Heart right ventricle (tissue), 16 donors: ENCODE results near the gene OSBPL5. TPM values are rescaled to one million over a fixed set of nuclear protein-coding genes. Genes with fewer than 3 reads are reported as not detected.

Experiments used
- ATAC-seq, 8 donors: fragments of 200-7000 bp; cut with Tn5 transposase; one replicate each; pipeline ENCODE4 v1.9.1; 2020; ENCODE audit warnings: mild to moderate bottlenecking in 8 of 8, moderate library complexity in 8 of 8, moderate number of reproducible peaks in 1 of 8
- DNase-seq, 2 donors: peaks; one replicate each; pipeline ENCODE4 v3.0.0-alpha.2; 2020
- H3K27ac ChIP-seq, 10 donors: fragments of 200-600 bp; sonication (generic) in 2 of 10; one replicate each; pipeline versions ENCODE4 v1.5.0 to v1.8.0; 2020 to 2022; ENCODE audit warnings: mild to moderate bottlenecking in 3 of 10
- H3K27me3 ChIP-seq, 7 donors: fragments of 200-600 bp; one replicate each; pipeline ENCODE4 v1.8.0; 2021 to 2022; ENCODE audit warnings: mild to moderate bottlenecking in 2 of 7
- H3K36me3 ChIP-seq, 9 donors: fragments of 200-600 bp; sonication (generic) in 1 of 9; one replicate each; pipeline versions ENCODE4 v1.5.0 to v1.8.0; 2020 to 2022; ENCODE audit warnings: mild to moderate bottlenecking in 2 of 9
- H3K4me1 ChIP-seq, 9 donors: fragments of 200-600 bp; sonication (generic) in 1 of 9; one replicate each; pipeline versions ENCODE4 v1.5.0 to v1.8.0; 2020 to 2022; ENCODE audit warnings: mild to moderate bottlenecking in 4 of 9
- H3K4me3 ChIP-seq, 10 donors: fragments of 200-600 bp; sonication (generic) in 2 of 10; one replicate each; pipeline versions ENCODE4 v1.5.0 to v1.8.0; 2020 to 2022; ENCODE audit warnings: mild to moderate bottlenecking in 7 of 10, moderate library complexity in 2 of 10
- H3K9me3 ChIP-seq, 11 donors: fragments of 200-600 bp in 10 of 11; sonication (generic) in 2 of 11; one replicate each; pipeline versions ENCODE4 v1.5.0 to v1.8.0; 2013 to 2022; ENCODE audit warnings: mild to moderate bottlenecking in 2 of 11, control low read depth in 1 of 11, moderate library complexity in 1 of 11
- WGBS, 2 donors: extraction: QIAGEN DNeasy Blood & Tissue Kit; methylation state at CpG; one replicate each; pipeline ENCODE4 v1.1.7; 2013; ENCODE audit warnings: inconsistent platforms in 1 of 2; 5-methylcytosine and 5-hydroxymethylcytosine counted together
- intact Hi-C, 10 donors: fragments of 100-400 bp; cut with DNase I; formaldehyde crosslinking; loops; one replicate each; pipeline versions ENCODE4 v1.11.1 to v1.14.2; 2022
- polyA plus RNA-seq, 2 donors: library from polyadenylated mRNA; stranded (reverse); fragments of 200-250 nt; gene quantifications; one replicate each; pipeline ENCODE4 v1.2.3, GENCODE V29; 2013
- total RNA-seq, 10 donors: library from RNA; stranded (reverse); fragmentation: NEBNext Ultra II Directional in 3 of 10; extraction: Animal tissue kit (Norgen Biotek cat#: 25700) in 3 of 10; gene quantifications; one replicate each; pipeline versions ENCODE4 v1.2.1 to v1.2.4, GENCODE V29; 2021 to 2023
- TF ChIP-seq, protein P1 (sequence below), 9 donors: fragments of 200-600 bp; sonication (generic) in 2 of 9; IDR thresholded peaks; one replicate each; pipeline versions ENCODE4 v1.5.0 to v1.8.0; 2021 to 2022; ENCODE audit warnings: antibody characterized with exemption in 9 of 9, mild to moderate bottlenecking in 5 of 9, moderate library complexity in 1 of 9
- donor health status: Arrhythmogenic right ventricular cardiomyopathy.
- donor health status: ischemic (EF 13 %, LVEDD 7.1; RV severe dilation, severe dysfunction).
- donor health status: healthy with polysubstance abuse.
- donor health status: DM: no; HTN: yes; CAD: no.
- donor health status: DM: no; HTN: no; CAD: no.
- donor health status: ischemic (EF 25% LVEDD 6.9; RV normal size, moderate dysfunction).
- donor health status: ischemic (EF 25% LVEDD 5.7; RV mildly dilated, moderate dysfunction).
- donor health status: healthy.
- donor health status: DM: yes; HTN: yes; CAD: no.
- donor health status: Ischemic cardiomyopathy.
- donor health status: ischemic (EF 35%, LVEDD 5.7; RV mildly dilated, moderate dysfunction).
- donor health status: nonischemic (EF 11% LVEDD 7.7; RV severe dilation, severe dysfunction).
- donor health status: DM: yes; HTN: yes; CAD: no.
- donor health status: PGD.
- donor health status: ischemic (EF 29% LVEDD 5.4; RV normal size, mild dysfunction).
- donor health status: nonischemic (EF 23%, LVEDD 6.1; RV moderate dilation, normal function).

Gene OSBPL5
- total and polyA plus RNA-seq, 12 donors = 10.4 to 18.7 (median 15.5) TPM

DNA sequence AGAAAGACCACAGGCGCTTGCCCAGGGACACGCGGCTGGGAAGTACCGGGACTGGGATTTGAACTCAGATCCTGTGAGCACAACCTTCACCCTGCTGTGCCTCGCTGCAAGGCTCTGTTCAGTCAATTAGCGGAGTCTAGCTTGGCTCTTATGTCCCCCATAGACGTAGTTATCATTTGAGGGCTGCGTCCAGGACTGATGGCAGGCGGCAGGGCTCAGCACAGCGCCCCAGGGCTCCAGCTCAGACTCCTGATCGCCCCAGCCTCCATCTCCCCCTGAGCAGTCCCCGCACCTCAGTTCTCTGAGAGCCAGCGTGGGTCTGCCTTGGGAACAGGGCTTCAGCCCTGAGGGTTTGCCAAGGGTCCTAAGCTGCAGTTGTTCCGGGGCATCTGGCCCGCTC, 33.7 kb upstream of the OSBPL5 start:
- H3K27me3 ChIP-seq = peaks cover 13 to 66% (median 44%) of the 10 kb centered on the region in 7 donors
- H3K27ac ChIP-seq = no peak overlapping the region
- ATAC-seq = no peak
- no peak for DNase-seq
- H3K36me3 ChIP-seq = no peaks in the 10 kb centered on the region
- peaks cover 0 to 18% (median 9%) of the 10 kb centered on the region in 9 donors for H3K4me1 ChIP-seq
- intact Hi-C loops = loop anchor here in 1 of 10 donors (10.0 kb wide), 1 partner anchor 74 kb away; no protein-coding TSS in a partner anchor
- no peak overlapping the region for H3K4me3 ChIP-seq
- TF ChIP-seq, protein P1, sequence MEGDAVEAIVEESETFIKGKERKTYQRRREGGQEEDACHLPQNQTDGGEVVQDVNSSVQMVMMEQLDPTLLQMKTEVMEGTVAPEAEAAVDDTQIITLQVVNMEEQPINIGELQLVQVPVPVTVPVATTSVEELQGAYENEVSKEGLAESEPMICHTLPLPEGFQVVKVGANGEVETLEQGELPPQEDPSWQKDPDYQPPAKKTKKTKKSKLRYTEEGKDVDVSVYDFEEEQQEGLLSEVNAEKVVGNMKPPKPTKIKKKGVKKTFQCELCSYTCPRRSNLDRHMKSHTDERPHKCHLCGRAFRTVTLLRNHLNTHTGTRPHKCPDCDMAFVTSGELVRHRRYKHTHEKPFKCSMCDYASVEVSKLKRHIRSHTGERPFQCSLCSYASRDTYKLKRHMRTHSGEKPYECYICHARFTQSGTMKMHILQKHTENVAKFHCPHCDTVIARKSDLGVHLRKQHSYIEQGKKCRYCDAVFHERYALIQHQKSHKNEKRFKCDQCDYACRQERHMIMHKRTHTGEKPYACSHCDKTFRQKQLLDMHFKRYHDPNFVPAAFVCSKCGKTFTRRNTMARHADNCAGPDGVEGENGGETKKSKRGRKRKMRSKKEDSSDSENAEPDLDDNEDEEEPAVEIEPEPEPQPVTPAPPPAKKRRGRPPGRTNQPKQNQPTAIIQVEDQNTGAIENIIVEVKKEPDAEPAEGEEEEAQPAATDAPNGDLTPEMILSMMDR (IDR thresholded peaks at IDR 0.05) = no peak
- H3K9me3 ChIP-seq = no peaks in the 10 kb centered on the region
- 83 to 91% methylated on average over 15 of the region's 15 CpGs for whole genome bisulfite sequencing, 2 donors

DNA sequence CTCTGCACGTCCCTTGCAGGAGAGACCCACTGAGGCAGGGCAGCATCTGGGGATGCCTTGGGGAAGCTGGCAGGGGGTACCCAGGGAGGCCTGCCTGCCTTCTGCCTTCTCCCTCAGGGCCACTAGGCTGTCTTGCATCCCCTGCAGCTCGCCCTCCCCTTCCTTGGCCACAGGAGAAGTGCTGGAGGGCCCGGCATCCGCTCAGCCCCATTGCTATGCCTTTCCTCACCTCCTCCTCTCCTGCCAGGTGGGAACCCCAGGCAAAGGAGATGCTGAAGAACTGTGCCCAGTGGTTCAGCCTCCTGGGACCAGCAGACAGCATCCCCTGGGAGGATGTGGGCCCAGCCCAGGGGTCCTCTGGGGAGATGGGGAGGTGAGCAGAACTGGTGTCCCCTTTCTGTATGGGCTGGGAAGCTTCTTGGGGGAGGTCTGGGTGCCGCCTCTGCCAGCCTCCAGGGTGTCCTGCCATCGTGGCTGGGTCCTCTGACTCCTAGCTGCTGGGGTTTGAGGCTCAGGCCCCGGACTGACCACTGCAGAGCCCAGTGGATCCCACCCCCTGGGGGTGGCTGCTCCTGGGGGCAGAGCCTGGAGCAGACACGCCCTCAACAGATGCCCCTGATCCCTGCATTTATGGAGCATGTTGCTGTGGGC, 32.9 kb upstream of the OSBPL5 start:
- WGBS, 2 donors = 79 to 85% methylated on average over 7 to 8 of the region's 8 CpGs
- TF ChIP-seq, protein P1 (IDR thresholded peaks at IDR 0.05) = no peak
- peaks cover 0 to 10% (median 3%) of the 10 kb centered on the region in 9 donors for H3K4me1 ChIP-seq
- DNase-seq = no peak
- intact Hi-C loops = loop anchor here in 1 of 10 donors (10.0 kb wide), 1 partner anchor 73 kb away; no protein-coding TSS in a partner anchor
- no peak overlapping the region for H3K27ac ChIP-seq
- peaks cover 11 to 58% (median 36%) of the 10 kb centered on the region in 7 donors for H3K27me3 ChIP-seq
- ATAC-seq = no peak
- H3K36me3 ChIP-seq = no peaks in the 10 kb centered on the region
- H3K4me3 ChIP-seq = no peak overlapping the region
- H3K9me3 ChIP-seq = no peaks in the 10 kb centered on the region

DNA sequence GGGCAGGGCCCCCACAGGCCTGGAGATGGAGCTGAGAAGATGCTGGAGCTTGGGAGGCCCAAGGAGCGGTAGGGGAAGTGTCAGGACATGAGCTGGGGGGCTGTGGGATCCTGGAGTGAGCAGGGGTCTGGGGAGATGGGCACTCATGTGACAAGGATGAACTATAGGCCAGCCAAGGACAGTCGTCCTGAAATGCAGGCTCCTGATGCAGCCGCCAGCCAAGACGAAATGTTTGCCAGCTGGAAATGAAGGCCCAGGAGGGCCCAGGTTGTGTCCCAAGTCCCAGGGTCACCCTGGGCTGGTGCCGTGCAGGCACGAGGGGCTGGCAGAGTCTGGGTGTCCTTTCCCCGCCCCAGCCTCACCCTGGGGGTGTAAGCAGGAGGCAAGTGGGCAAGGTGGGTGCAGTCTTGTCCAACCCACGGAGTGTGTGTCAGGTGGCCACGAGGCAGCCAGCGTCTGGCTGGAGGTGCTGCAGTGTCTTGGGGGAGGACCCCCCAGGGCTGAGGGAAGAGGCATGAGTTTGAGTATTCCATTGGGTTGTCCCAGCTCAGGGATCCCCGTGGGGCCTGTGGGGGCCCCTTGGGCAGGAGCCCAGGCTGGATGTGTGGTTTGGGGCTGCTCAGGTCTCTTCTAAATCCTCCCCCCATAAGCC, 32.1 kb upstream of the OSBPL5 start:
- H3K27me3 ChIP-seq = peaks cover 5 to 50% (median 28%) of the 10 kb centered on the region in 7 donors
- DNase-seq = no peak

More for the DNA sequence above, 32.1 kb upstream of the OSBPL5 start:
- ATAC-seq = no peak
- H3K9me3 ChIP-seq = no peaks in the 10 kb centered on the region
- no peak overlapping the region for H3K4me3 ChIP-seq
- H3K36me3 ChIP-seq = no peaks in the 10 kb centered on the region
- peaks cover 0 to 6% (median 0%) of the 10 kb centered on the region in 9 donors for H3K4me1 ChIP-seq
- intact Hi-C loops = loop anchor here in 1 of 10 donors (10.0 kb wide), 1 partner anchor 72 kb away; no protein-coding TSS in a partner anchor
- H3K27ac ChIP-seq = no peak overlapping the region
- TF ChIP-seq, protein P1 (IDR thresholded peaks at IDR 0.05) = no peak
- 86 to 87% methylated on average over 11 of the region's 11 CpGs for WGBS, 2 donors
